GM19467 (cell line): ENCODE results near the gene NAA38.
"Not testable (repeated sequence)": the region's sequence is repeated elsewhere in the genome, so short reads cannot be mapped to it uniquely, and the experiment has no call there.

Experiments used
- ATAC-seq: cut with Tn5 transposase; IDR thresholded peaks from one replicate; pipeline ENCODE4 v1.9.1; 2021; ENCODE audit warnings: mild to moderate bottlenecking, moderate library complexity; ENCODE audit not compliant: unreplicated experiment

The NAA38 gene

GRCh38 chr17:7825206-7825990 is 32.0 kb downstream of the NAA38 start:
- no peak for ATAC-seq

- no peak for ATAC-seq
These were observed 33.1 kb downstream of the NAA38 start for GRCh38 chr17:7824021-7824924.

GRCh38 chr17:7823581-7824001 is 33.8 kb downstream of the NAA38 start:
- no peak for ATAC-seq

- no peak for ATAC-seq
These were observed 35.2 kb downstream of the NAA38 start for GRCh38 chr17:7822126-7822525.

- ATAC-seq, result no peak
These were observed 37.1 kb downstream of the NAA38 start for GRCh38 chr17:7820231-7820630.

- no peak for ATAC-seq
These were observed 38.4 kb downstream of the NAA38 start for GRCh38 chr17:7818746-7819645.

GRCh38 chr17:7818026-7818425 is 39.3 kb downstream of the NAA38 start:
- ATAC-seq, result no peak

GRCh38 chr17:7817643-7817964 is 39.8 kb downstream of the NAA38 start:
- ATAC-seq, result no peak

GRCh38 chr17:7816926-7817642 is 40.3 kb downstream of the NAA38 start:
- no peak for ATAC-seq

GRCh38 chr17:7814969-7815368 is 42.4 kb downstream of the NAA38 start:
- ATAC-seq, result no peak

- ATAC-seq, result no peak
These were observed 46.1 kb downstream of the NAA38 start for GRCh38 chr17:7811251-7811650.

- not testable (repeated sequence) for ATAC-seq
These were observed 47.5 kb downstream of the NAA38 start for GRCh38 chr17:7809791-7810343.

- ATAC-seq, result no peak
These were observed 48.1 kb downstream of the NAA38 start for GRCh38 chr17:7809086-7809790.

- ATAC-seq, result no peak
These were observed 50.2 kb downstream of the NAA38 start for GRCh38 chr17:7807206-7807605.
